Right lobe of liver (tissue), 6 donors: ENCODE data around the gene CDKN2B-AS1. TPM values are rescaled to one million over a fixed set of nuclear protein-coding genes. Genes with fewer than 3 reads are reported as not detected.

ENCODE experiments used
- ATAC-seq, 4 donors: fragments of 200-7000 bp; cut with Tn5 transposase; one replicate each; pipeline ENCODE4 v1.9.1; 2020; ENCODE audit warnings: mild to moderate bottlenecking in 4 of 4, moderate library complexity in 4 of 4
- DNase-seq, 3 donors: peaks; one replicate each; pipeline ENCODE4 v3.0.0-alpha.2; 2020
- H3K27ac ChIP-seq, 3 donors: fragments of 200-600 bp; one replicate each; pipeline ENCODE4 v1.8.0; 2022
- H3K27me3 ChIP-seq, 2 donors: fragments of 200-600 bp; one replicate each; pipeline ENCODE4 v1.8.0; 2022
- H3K36me3 ChIP-seq, 4 donors: fragments of 200-600 bp; sonication (generic) in 1 of 4; one replicate each; pipeline versions ENCODE4 v1.5.1 to v1.8.0; 2017 to 2022; ENCODE audit warnings: control low read depth in 1 of 4
- H3K4me1 ChIP-seq, 4 donors: fragments of 200-600 bp; sonication (generic) in 1 of 4; one replicate each; pipeline versions ENCODE4 v1.5.1 to v1.8.0; 2017 to 2022; ENCODE audit warnings: control low read depth in 1 of 4
- H3K4me3 ChIP-seq, 3 donors: fragments of 200-600 bp; one replicate each; pipeline ENCODE4 v1.8.0; 2022
- H3K9me3 ChIP-seq, 4 donors: fragments of 200-600 bp; sonication (generic) in 1 of 4; one replicate each; pipeline versions ENCODE4 v1.5.1 to v1.8.0; 2017 to 2022; ENCODE audit warnings: control low read depth in 1 of 4
- CTCF ChIP-seq, 4 donors: fragments of 200-600 bp in 3 of 4; fragments of 450-650 bp in 1 of 4; IDR thresholded peaks; one replicate each; pipeline versions ENCODE4 v1.5.1 to v1.8.0; 2016 to 2022; ENCODE audit warnings: antibody characterized with exemption in 4 of 4, mild to moderate bottlenecking in 2 of 4
- POLR2A ChIP-seq: fragments of 450-650 bp; IDR thresholded peaks from one replicate; pipeline ENCODE4 v1.6.1; 2017; ENCODE audit warnings: antibody characterized with exemption, mild to moderate bottlenecking
- WGBS: methylation state at CpG from one replicate; pipeline ENCODE4 v1.1.6; 2018; ENCODE audit warnings: low coverage, low lambda C conversion rate; ENCODE audit not compliant: insufficient coverage; ENCODE audit errors: missing lambda C conversion rate; 5-methylcytosine and 5-hydroxymethylcytosine counted together
- intact Hi-C, 2 donors: fragments of 100-400 bp; cut with DNase I; formaldehyde crosslinking; loops; one replicate each; pipeline versions ENCODE4 v1.11.2 to v1.14.1; 2022
- total RNA-seq, 6 experiments: library from RNA; depleted of rRNA in 2 of 6; stranded (reverse); fragments of >200 nt in 2 of 6; fragmentation: NEBNext Ultra II Directional in 3 of 6; extraction: Animal tissue kit (Norgen Biotek cat#: 25700) in 3 of 6; gene quantifications; one replicate each; pipeline versions ENCODE4 v1.1.0 to v1.2.4, GENCODE V29; 2016 to 2023
- donor health status: DM: no; HTN: yes; CAD: no.
- donor health status: DM: no; HTN: no; CAD: no.
- donor health status: DM: no; HTN: no; CAD: no.
- donor health status: DM: no; HTN: yes; CAD: no.
- donor health status: DM: no; HTN: yes; CAD: no.

Gene CDKN2B-AS1
- total RNA-seq, 6 experiments from 2014 or later: 0.13 to 0.37 (median 0.21) TPM; not detected in 2

GRCh38 chr9:22008717-22009505 is 14.3 kb downstream of the CDKN2B-AS1 start, which contains the start of gene CDKN2B:
TSS of gene CDKN2B (minus strand) at chr9:22009305. CDS start at chr9:22008953, 352 bp downstream.
- peak within 1 kb of the TSS; percentile 65 to 76 (median 75) for H3K4me3 ChIP-seq
- H3K9me3 ChIP-seq: no peaks in the 10 kb centered on the region
- H3K36me3 ChIP-seq: no peaks in the 10 kb centered on the region
- TF ChIP-seq CTCF (IDR thresholded peaks at IDR 0.05): peak; percentile 90 to 97 (median 96)
- peak; percentile 84 for TF ChIP-seq POLR2A
- DNase-seq: peak; percentile 98
- H3K4me1 ChIP-seq: no peaks in the 10 kb centered on the region
- peak; percentile 96 to 98 (median 98) for ATAC-seq
- intact Hi-C loops: no loop called here
- WGBS: 1% methylated on average over 34 of the region's 86 CpGs
- peak within 1 kb of the TSS; percentile 32 to 70 (median 47) for H3K27ac ChIP-seq
- H3K27me3 ChIP-seq: peaks cover 0 to 15% of the 10 kb centered on the region in 2 donors

DNA sequence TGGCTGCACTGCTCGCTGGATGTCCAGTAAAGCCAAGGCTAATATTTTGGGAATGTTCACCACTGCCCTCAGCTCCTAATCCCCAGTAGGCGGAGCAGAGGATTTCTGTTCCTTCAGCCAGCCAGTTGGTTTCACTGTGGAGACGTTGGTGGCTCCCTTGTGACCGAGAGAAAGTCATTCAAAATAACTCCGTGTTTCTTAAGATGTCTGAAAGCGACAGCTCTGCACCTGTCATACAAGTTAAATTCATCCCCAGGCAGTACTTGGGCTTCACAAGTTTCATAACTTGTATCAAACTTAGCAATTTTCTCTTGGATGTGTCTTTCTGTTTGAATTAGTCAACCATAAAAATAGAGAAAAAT is 14.9 kb downstream of the CDKN2B-AS1 start:
- Histone ChIP-seq H3K4me3 (peak overlapping the region in 2 of 3 donors; percentile 65 to 76), H3K36me3 (no peaks in the 10 kb centered on the region), H3K4me1 (no peaks in the 10 kb centered on the region), H3K27ac (no peak overlapping the region), H3K27me3 (peaks cover 0 to 15% of the 10 kb centered on the region in 2 donors), H3K9me3 (no peaks in the 10 kb centered on the region)
- DNase-seq: no peak
- peak in 3 of 4 donors; percentile 18 to 28 (median 20) for TF ChIP-seq CTCF (IDR thresholded peaks at IDR 0.05)
- no peak for TF ChIP-seq POLR2A
- no peak for ATAC-seq
- intact Hi-C loops: no loop called here
- 5% methylated on average over 6 of the region's 6 CpGs for WGBS

DNA sequence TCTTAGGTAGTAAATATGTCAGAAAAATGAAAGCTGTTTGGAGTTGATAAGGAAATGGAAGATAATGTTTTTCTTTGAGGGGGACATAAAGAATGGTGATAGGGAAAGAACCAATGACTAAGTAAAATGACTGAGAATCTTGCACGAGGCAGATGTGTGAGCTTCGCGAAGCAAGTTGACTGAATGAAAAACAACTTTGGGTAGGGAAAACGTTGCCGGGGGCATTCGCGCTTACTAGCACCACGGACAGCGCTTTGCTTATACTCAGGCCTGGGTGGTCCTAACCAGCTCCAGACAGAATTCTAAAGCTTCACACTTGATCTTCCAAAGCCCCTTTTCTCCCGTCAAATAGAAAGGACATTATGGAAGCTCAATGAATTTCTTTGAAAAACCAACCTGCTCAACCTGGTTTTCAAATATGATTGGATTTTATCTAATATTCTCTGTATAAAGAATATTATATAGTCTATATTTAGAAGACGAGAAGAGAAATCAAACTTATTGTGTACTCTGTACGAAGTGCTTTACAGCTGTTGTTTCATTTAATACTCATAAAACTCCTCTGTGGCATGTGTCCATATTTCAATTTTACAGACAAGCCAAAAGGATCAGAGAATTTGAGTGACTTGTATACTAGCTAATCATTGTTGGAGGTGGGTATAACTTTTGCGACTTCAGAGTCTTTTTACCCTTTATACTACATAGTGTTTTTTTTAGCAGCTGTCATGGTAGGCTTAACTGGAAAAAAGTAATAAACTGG is 16.5 kb downstream of the CDKN2B-AS1 start:
- no peak overlapping the region for H3K27ac ChIP-seq
- 32% methylated on average over 9 of the region's 13 CpGs for WGBS
- TF ChIP-seq POLR2A: no peak
- no peak for TF ChIP-seq CTCF (IDR thresholded peaks at IDR 0.05)
- no peak for ATAC-seq
- DNase-seq: no peak
- H3K27me3 ChIP-seq: peaks cover 0 to 12% of the 10 kb centered on the region in 2 donors
- no peaks in the 10 kb centered on the region for H3K4me1 ChIP-seq
- no peaks in the 10 kb centered on the region for H3K9me3 ChIP-seq
- no peaks in the 10 kb centered on the region for H3K36me3 ChIP-seq
- no peak overlapping the region for H3K4me3 ChIP-seq
- intact Hi-C loops: loop anchor here in 1 of 2 donors (5.0 kb wide), 1 partner anchor 199 kb away; no protein-coding TSS in a partner anchor

DNA sequence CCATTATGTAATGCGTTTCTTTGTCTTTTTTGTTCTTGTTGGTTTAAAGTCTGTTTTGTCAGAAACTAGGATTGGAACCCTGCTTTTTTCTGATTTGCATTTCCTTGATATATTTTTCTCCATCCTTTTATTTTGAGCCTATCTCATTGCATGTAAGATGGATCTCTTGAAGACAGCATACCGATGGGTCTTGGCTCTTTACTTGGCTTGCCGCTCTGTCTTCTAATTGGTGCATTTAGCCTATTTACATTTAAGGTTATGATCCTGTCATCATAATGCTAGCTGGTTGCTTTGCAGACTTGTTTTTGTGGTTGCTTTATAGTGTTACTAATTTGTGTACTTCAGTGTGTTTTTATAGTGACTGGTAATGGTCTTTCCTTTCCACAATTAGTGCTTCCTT is 27.8 kb downstream of the CDKN2B-AS1 start:
- no peak overlapping the region for H3K27ac ChIP-seq
- intact Hi-C loops: no loop called here
- no peak overlapping the region for H3K4me3 ChIP-seq
- H3K36me3 ChIP-seq: no peaks in the 10 kb centered on the region
- TF ChIP-seq CTCF (IDR thresholded peaks at IDR 0.05) (no peak), POLR2A (no peak)
- no peaks in the 10 kb centered on the region for H3K4me1 ChIP-seq
- ATAC-seq: no peak
- H3K27me3 ChIP-seq: no peaks in the 10 kb centered on the region
- 90% methylated on average over 3 of the region's 3 CpGs for WGBS
- no peaks in the 10 kb centered on the region for H3K9me3 ChIP-seq
- DNase-seq: no peak
